Heart left ventricle (tissue), 16 donors: ENCODE results near the gene DNM3. TPM values are rescaled to one million over a fixed set of nuclear protein-coding genes. Genes with fewer than 3 reads are reported as not detected.

Experiments used
- ATAC-seq, 4 donors: fragments of 200-7000 bp; cut with Tn5 transposase; one replicate each; pipeline ENCODE4 v1.9.1; 2020 to 2022; ENCODE audit warnings: moderate library complexity in 4 of 4, mild to moderate bottlenecking in 3 of 4, moderate number of reproducible peaks in 1 of 4
- DNase-seq, 5 donors: peaks; one replicate each; pipeline ENCODE4 v3.0.0-alpha.2; 2020
- H3K27ac ChIP-seq, 12 donors: fragments of 200-600 bp; sonication (generic) in 4 of 12; one replicate each; pipeline versions ENCODE4 v1.5.0 to v1.8.0; 2016 to 2022; ENCODE audit warnings: mild to moderate bottlenecking in 2 of 12
- H3K27me3 ChIP-seq, 9 donors: fragments of 200-600 bp; sonication (generic) in 2 of 9; one replicate each; pipeline versions ENCODE4 v1.5.1 to v1.8.0; 2016 to 2022; ENCODE audit warnings: mild to moderate bottlenecking in 3 of 9
- H3K36me3 ChIP-seq, 9 donors: fragments of 200-600 bp; sonication (generic) in 2 of 9; one replicate each; pipeline versions ENCODE4 v1.5.0 to v1.8.0; 2018 to 2022; ENCODE audit warnings: mild to moderate bottlenecking in 2 of 9
- H3K4me1 ChIP-seq, 12 donors: fragments of 200-600 bp; sonication (generic) in 4 of 12; one replicate each; pipeline versions ENCODE4 v1.5.0 to v1.8.0; 2016 to 2022; ENCODE audit warnings: mild to moderate bottlenecking in 3 of 12
- H3K4me3 ChIP-seq, 12 donors: fragments of 200-600 bp; sonication (generic) in 4 of 12; one replicate each; pipeline versions ENCODE4 v1.5.0 to v1.8.0; 2017 to 2022; ENCODE audit warnings: mild to moderate bottlenecking in 9 of 12, moderate library complexity in 4 of 12
- H3K9me3 ChIP-seq, 12 donors: fragments of 200-600 bp; sonication (generic) in 4 of 12; one replicate each; pipeline versions ENCODE4 v1.5.0 to v1.8.0; 2016 to 2022; ENCODE audit warnings: mild to moderate bottlenecking in 1 of 12
- CTCF ChIP-seq, 12 donors: fragments of 200-600 bp; sonication (generic) in 4 of 12; IDR thresholded peaks; one replicate each; pipeline versions ENCODE4 v1.5.0 to v1.8.0; 2018 to 2022; ENCODE audit warnings: antibody characterized with exemption in 12 of 12, mild to moderate bottlenecking in 5 of 12
- POLR2A ChIP-seq, 2 donors: fragments of 450-650 bp; IDR thresholded peaks; one replicate each; pipeline ENCODE4 v1.6.1; 2017; ENCODE audit warnings: antibody characterized with exemption in 2 of 2, mild to moderate bottlenecking in 2 of 2, moderate library complexity in 2 of 2
- WGBS, 4 donors: extraction: QIAGEN DNeasy Blood & Tissue Kit in 2 of 4; methylation state at CpG; one replicate each; pipeline versions ENCODE4 v1.1.5 to v1.1.7; 2013 to 2018; 5-methylcytosine and 5-hydroxymethylcytosine counted together
- intact Hi-C, 10 donors: fragments of 100-400 bp; cut with DNase I; formaldehyde crosslinking; loops; one replicate each; pipeline versions ENCODE4 v1.11.1 to v1.14.2; 2022
- polyA plus RNA-seq, 2 donors: library from polyadenylated mRNA; stranded (reverse); fragments of 200-250 nt; gene quantifications; one replicate each; pipeline ENCODE4 v1.2.3, GENCODE V29; 2013
- total RNA-seq, 9 donors: library from RNA; depleted of rRNA in 2 of 9; stranded (reverse); fragments of >200 nt in 2 of 9; fragmentation: NEBNext Ultra II Directional in 3 of 9; extraction: Animal tissue kit (Norgen Biotek cat#: 25700) in 3 of 9; gene quantifications; one replicate each; pipeline versions ENCODE4 v1.1.0 to v1.2.4, GENCODE V29; 2016 to 2023
- donor health status: ischemic (EF 13 %, LVEDD 7.1; RV severe dilation, severe dysfunction).
- donor health status: healthy with polysubstance abuse.
- donor health status: DM: no; HTN: yes; CAD: no.
- donor health status: DM: no; HTN: no; CAD: no.
- donor health status: ischemic (EF 25% LVEDD 6.9; RV normal size, moderate dysfunction).
- donor health status: ischemic (EF 25% LVEDD 5.7; RV mildly dilated, moderate dysfunction).
- donor health status: healthy.
- donor health status: DM: yes; HTN: yes; CAD: no.
- donor health status: ischemic (EF 35%, LVEDD 5.7; RV mildly dilated, moderate dysfunction).
- donor health status: nonischemic (EF 11% LVEDD 7.7; RV severe dilation, severe dysfunction).
- donor health status: DM: yes; HTN: yes; CAD: no.
- donor health status: PGD.
- donor health status: ischemic (EF 29% LVEDD 5.4; RV normal size, mild dysfunction).
- donor health status: nonischemic (EF 23%, LVEDD 6.1; RV moderate dilation, normal function).

Gene DNM3
- total and polyA plus RNA-seq, 11 donors: 0.44 to 3.9 (median 1.9) TPM

GRCh38 chr1:172084876-172085275 is 243.6 kb downstream of the DNM3 start:
- WGBS, 4 donors: 58 to 76% (median 73%) methylated on average over 2 of the region's 2 CpGs
- intact Hi-C loops: no loop called here

GRCh38 chr1:172085317-172085716 is 244.0 kb downstream of the DNM3 start:
- no peak overlapping the region for H3K27ac ChIP-seq
- no peaks in the 10 kb centered on the region for H3K27me3 ChIP-seq
- ATAC-seq (no peak), DNase-seq (no peak)
- intact Hi-C loops: no loop called here
- no peak overlapping the region for H3K4me3 ChIP-seq
- no peak for TF ChIP-seq CTCF (IDR thresholded peaks at IDR 0.05)
- no peak for TF ChIP-seq POLR2A (IDR thresholded peaks at IDR 0.05)
- H3K4me1 ChIP-seq: no peaks in the 10 kb centered on the region
- H3K9me3 ChIP-seq: no peaks in the 10 kb centered on the region
- 69 to 74% (median 72%) methylated on average over 3 of the region's 3 CpGs for WGBS, 4 donors
- H3K36me3 ChIP-seq: peaks cover 0 to 5% (median 0%) of the 10 kb centered on the region in 9 donors

More at GRCh38 chr1:172084876-172085275, 243.6 kb downstream of the DNM3 start:
- DNase-seq: no peak
- H3K36me3 ChIP-seq: peaks cover 0 to 5% (median 0%) of the 10 kb centered on the region in 9 donors
- H3K27me3 ChIP-seq: no peaks in the 10 kb centered on the region
- H3K4me3 ChIP-seq: no peak overlapping the region
- no peak for TF ChIP-seq CTCF (IDR thresholded peaks at IDR 0.05)
- no peak for ATAC-seq
- H3K4me1 ChIP-seq: no peaks in the 10 kb centered on the region
- no peak overlapping the region for H3K27ac ChIP-seq
- H3K9me3 ChIP-seq: no peaks in the 10 kb centered on the region

- no peak for DNase-seq
- no peak overlapping the region for H3K4me3 ChIP-seq
- H3K9me3 ChIP-seq: no peaks in the 10 kb centered on the region
- no peaks in the 10 kb centered on the region for H3K27me3 ChIP-seq
- WGBS, 4 donors: 86 to 91% (median 88%) methylated on average over 2 of the region's 2 CpGs
- no peak overlapping the region for H3K27ac ChIP-seq
- no peak for TF ChIP-seq POLR2A (IDR thresholded peaks at IDR 0.05)
- no peak for TF ChIP-seq CTCF (IDR thresholded peaks at IDR 0.05)
- intact Hi-C loops: no loop called here
- ATAC-seq: no peak
- H3K4me1 ChIP-seq: no peaks in the 10 kb centered on the region
- peaks cover 0 to 5% (median 0%) of the 10 kb centered on the region in 9 donors for H3K36me3 ChIP-seq
These were observed 244.8 kb downstream of the DNM3 start for GRCh38 chr1:172086137-172086536.

- DNase-seq (no peak), ATAC-seq (no peak)
- intact Hi-C loops: loop anchor here in 1 of 10 donors (2.0 kb wide), 1 partner anchor 313 kb away; no protein-coding TSS in a partner anchor
- Histone ChIP-seq H3K4me1 (no peaks in the 10 kb centered on the region), H3K4me3 (no peak overlapping the region), H3K36me3 (no peaks in the 10 kb centered on the region), H3K27me3 (no peaks in the 10 kb centered on the region), H3K27ac (no peak overlapping the region), H3K9me3 (no peaks in the 10 kb centered on the region)
- WGBS, 4 donors: 62 to 84% (median 74%) methylated on average over 1 of the region's 1 CpG
- TF ChIP-seq POLR2A (IDR thresholded peaks at IDR 0.05) (no peak), CTCF (IDR thresholded peaks at IDR 0.05) (no peak)
These were observed 247.0 kb downstream of the DNM3 start for GRCh38 chr1:172088256-172088655.
